GM12864 (cell line): ENCODE data around the gene RWDD1.
"Not testable (repeated sequence)": the region's sequence is repeated elsewhere in the genome, so short reads cannot be mapped to it uniquely, and the experiment has no call there.

Experiments used
- DNase-seq: peaks from one replicate; pipeline ENCODE4 v3.0.0-alpha.2; 2011; ENCODE audit warnings: low read depth
- H3K4me3 ChIP-seq: 2 replicates; pipeline ENCODE4 v1.5.1; 2011; ENCODE audit warnings: mild to moderate bottlenecking, low read depth, low read length, control low read depth
- TF ChIP-seq, protein P1 (sequence below): IDR thresholded peaks from 2 replicates; pipeline ENCODE4 v1.5.1; 2011; ENCODE audit warnings: low read depth, mild to moderate bottlenecking, moderate library complexity, low read length, control low read depth, inconsistent platforms; ENCODE audit errors: missing control alignments

RWDD1 gene

DNA sequence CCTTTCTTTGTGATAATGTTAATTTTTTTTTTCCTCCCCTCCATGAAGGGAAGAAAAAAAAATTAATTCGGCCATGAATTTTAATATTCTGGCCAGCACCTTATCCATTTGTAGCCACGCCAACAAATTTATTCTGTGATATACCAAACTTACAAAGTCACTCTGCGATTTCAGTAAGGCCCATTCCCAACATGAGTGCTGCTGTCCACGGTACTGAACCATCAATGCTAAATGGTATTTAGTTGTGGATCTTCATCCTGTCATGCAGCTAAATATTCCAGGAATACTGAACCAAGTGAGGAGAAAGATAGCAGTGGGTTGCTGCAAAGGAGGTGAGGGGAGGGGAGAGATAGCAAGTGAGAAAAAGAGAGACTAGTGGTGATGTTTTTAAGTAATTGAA lies 25.5 kb downstream of the RWDD1 start:
- no peak overlapping the region for H3K4me3 ChIP-seq
- TF ChIP-seq, protein P1, sequence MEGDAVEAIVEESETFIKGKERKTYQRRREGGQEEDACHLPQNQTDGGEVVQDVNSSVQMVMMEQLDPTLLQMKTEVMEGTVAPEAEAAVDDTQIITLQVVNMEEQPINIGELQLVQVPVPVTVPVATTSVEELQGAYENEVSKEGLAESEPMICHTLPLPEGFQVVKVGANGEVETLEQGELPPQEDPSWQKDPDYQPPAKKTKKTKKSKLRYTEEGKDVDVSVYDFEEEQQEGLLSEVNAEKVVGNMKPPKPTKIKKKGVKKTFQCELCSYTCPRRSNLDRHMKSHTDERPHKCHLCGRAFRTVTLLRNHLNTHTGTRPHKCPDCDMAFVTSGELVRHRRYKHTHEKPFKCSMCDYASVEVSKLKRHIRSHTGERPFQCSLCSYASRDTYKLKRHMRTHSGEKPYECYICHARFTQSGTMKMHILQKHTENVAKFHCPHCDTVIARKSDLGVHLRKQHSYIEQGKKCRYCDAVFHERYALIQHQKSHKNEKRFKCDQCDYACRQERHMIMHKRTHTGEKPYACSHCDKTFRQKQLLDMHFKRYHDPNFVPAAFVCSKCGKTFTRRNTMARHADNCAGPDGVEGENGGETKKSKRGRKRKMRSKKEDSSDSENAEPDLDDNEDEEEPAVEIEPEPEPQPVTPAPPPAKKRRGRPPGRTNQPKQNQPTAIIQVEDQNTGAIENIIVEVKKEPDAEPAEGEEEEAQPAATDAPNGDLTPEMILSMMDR, result no peak
- no peak for DNase-seq

DNA sequence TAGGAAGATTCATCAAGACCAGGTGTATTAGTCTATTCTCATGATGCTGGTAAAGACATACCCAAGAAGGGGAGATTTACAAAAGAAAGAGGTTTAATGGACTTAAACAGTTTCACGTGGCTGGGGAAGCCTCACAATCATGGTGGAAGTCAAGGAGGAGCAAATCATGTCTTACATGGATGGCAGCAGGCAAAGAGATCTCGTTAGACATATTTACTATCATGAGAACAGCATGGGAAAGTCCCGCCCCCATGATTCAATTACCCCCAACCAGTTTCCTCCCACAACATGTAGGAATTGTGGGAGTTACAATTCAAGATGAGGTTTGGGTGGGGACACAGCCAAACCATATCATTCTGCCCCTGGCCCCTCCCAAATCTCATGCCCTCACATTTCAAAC lies 32.6 kb downstream of the RWDD1 start:
- H3K4me3 ChIP-seq, DNase-seq: not testable (repeated sequence)

DNA sequence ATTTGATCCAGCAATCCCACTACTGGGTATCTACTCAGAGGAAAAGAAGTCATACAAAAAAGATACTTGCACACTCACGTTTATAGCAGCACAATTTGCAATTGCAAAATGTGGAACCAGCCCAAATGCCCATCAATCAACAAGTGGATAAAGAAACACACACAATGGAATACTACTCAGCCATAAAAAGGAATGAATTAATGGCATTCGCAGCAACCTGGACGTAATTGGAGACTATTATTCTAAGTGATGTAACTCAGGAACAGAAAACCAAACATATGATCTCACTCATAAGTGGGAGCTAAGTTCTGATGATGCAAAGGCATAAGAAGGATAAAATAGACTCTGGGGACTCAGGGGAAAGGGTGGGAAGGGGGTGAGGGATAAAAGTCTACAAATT lies 33.6 kb downstream of the RWDD1 start:
- DNase-seq, H3K4me3 ChIP-seq: not testable (repeated sequence)

DNA sequence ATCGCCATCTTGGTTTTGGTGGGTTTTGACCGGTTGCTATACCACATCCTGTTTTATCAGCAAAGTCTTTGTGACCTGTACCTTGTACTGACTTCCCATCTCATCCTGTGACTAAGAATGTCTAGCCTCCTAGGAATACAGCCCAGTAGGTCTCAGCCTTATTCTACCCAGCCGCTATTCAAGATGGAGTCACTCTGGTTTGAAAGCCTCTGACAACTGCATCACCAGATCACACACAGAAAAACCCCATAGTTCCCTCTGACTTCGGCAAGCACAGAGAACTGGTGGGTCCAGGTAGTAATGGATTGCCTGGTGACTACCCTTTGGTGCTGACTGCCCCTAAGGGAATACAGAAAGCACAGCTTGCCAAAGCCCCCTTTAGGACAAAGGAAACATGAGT lies 34.6 kb downstream of the RWDD1 start:
- no peak overlapping the region for H3K4me3 ChIP-seq
- no peak for DNase-seq
- TF ChIP-seq, protein P1, result no peak

DNA sequence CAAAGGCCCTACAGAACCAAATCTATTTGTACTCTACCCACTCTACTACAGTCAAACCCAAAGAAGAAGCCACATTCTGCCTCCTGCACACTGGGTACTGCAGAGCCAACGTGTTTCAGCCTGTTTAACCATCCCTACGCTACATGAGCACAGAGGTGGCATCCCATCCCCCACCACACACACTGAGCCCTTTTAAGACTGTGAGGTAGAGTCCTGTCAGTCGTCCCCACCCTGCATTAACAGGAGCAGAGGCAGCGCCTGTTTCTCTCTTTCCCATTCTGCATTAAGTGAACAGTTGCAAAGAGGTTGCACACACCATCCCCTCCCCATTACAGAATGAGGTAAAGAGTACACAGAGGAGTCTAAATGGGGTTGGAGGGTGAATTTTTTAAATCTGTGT lies 39.8 kb downstream of the RWDD1 start:
- TF ChIP-seq, protein P1, result no peak
- no peak overlapping the region for H3K4me3 ChIP-seq
- no peak for DNase-seq

DNA sequence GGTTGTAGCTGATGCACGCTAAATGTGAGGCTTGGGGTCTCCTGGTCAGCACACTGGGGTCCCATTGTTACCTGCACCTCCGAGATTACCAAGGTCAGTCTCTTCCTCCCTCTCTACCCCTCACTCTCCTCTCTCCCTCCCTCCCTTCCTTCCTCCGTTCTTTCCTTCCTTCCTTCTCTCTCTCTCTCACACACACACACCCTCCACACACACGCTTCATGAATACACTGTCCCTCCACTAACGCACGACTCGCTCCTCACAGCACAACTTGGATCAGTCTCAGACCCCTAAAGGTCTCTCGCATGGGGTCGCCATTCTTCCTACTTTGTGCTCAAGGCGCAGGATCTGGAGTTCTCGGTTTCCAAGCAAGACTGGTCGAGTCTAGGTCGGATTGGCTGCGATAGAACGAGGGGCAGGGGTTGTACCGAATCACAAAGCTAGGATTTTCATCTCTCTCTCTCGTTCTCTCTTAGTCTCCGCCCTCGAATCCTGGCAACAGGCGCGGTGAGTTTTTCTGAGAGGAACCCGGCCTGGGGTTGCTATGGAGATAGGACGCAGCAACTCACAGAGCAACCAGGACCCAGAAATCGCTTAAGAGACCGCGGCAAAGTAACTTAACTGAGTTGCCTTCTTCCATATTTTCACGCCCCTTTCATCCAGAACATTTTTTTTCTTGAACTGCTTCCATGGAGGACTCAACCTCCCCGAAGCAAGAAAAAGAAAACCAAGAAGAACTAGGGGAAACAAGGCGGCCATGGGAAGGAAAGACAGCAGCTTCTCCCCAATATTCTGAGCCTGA lies 44.8 kb downstream of the RWDD1 start, which contains the start of gene RSPH4A:
RSPH4A (plus strand) TSS at position 543 of the 800 bp plus-strand sequence; CDS start at position 688, 145 bp downstream.
- peak within 1 kb of the TSS; percentile 64 for H3K4me3 ChIP-seq
- TF ChIP-seq, protein P1, result no peak
- peak; percentile 52 for DNase-seq

DNA sequence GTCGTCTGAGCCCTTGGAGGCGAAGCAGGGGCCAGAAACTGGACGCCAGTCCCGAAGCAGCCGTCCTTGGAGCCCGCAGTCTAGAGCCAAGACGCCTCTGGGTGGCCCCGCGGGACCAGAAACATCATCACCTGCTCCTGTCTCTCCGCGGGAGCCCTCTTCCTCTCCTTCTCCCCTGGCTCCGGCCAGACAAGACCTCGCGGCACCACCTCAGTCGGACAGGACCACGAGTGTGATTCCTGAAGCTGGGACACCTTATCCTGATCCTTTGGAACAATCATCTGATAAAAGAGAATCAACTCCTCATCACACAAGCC lies 45.4 kb downstream of the RWDD1 start:
- no peak for DNase-seq
- H3K4me3 ChIP-seq, result peak overlapping the region; percentile 64
- TF ChIP-seq, protein P1, result no peak

DNA sequence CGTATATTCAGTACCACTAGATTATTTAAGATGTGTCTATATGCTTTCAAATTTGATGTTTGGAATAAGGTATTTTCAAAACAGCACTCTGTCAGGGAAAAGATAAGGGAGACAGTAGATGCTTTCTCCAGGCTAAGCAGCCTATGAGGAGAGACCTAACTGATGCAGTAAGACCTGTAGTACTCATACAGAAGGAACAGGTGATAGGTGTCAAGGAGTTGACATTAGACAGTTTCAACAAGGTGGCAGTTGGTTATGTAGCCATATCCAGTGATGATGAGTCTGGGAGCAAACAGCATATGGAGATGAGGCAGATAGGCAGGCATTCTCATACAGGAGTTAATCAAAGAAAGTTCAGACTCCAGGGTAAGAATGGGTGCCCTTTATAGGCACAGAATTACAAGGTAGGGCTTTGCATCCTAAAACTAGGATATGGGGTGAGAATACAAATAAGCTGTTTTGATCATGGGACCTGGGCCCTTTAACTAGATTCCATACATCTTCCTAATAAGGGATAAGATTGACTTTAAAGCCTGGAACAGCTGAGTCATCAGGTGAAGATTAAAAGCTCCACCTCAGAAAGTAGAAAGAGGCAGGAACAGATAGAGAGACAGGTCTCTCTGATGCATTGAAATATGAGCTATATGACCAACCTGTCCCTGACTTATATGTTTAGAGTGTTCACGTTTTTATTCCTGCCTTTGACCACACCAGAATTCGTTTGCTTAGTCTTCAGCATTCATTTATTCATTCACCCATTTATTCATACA lies 52.9 kb downstream of the RWDD1 start:
- DNase-seq, result no peak
- TF ChIP-seq, protein P1, result no peak
- H3K4me3 ChIP-seq, result no peak overlapping the region
